Immature natural killer cell (primary cell): Measurements from ENCODE around the gene SLC39A3. TPM values are rescaled to one million over a fixed set of nuclear protein-coding genes. Genes with fewer than 3 reads are reported as not detected.

Source experiments
- DNase-seq, 3 donors: peaks; one replicate each; pipeline ENCODE4 v3.0.0; 2022; ENCODE audit warnings: mixed read lengths in 1 of 3
- H3K27ac Mint-ChIP-seq, 6 donors: one replicate each; pipeline ENCODE4 v1.8.0; 2020; ENCODE audit warnings: mixed read lengths in 6 of 6, mild to moderate bottlenecking in 5 of 6, inconsistent platforms in 4 of 6, moderate library complexity in 3 of 6
- H3K27me3 Mint-ChIP-seq, 3 donors: one replicate each; pipeline ENCODE4 v1.8.0; 2020 to 2021; ENCODE audit warnings: low read depth in 3 of 3, mild to moderate bottlenecking in 3 of 3, mixed read lengths in 3 of 3, moderate library complexity in 3 of 3, inconsistent platforms in 1 of 3
- H3K36me3 Mint-ChIP-seq, 3 donors: one replicate each; pipeline ENCODE4 v1.8.0; 2020; ENCODE audit warnings: mixed read lengths in 3 of 3, inconsistent platforms in 2 of 3, mild to moderate bottlenecking in 2 of 3
- H3K4me1 Mint-ChIP-seq, 2 donors: one replicate each; pipeline ENCODE4 v1.8.0; 2020; ENCODE audit warnings: inconsistent platforms in 2 of 2, mild to moderate bottlenecking in 2 of 2, mixed read lengths in 2 of 2, moderate library complexity in 1 of 2
- H3K4me3 Mint-ChIP-seq, 5 donors: one replicate each; pipeline ENCODE4 v1.8.0; 2020; ENCODE audit warnings: mild to moderate bottlenecking in 5 of 5, mixed read lengths in 5 of 5, inconsistent platforms in 3 of 5, moderate library complexity in 3 of 5
- H3K9me3 Mint-ChIP-seq, 6 donors: one replicate each; pipeline ENCODE4 v1.8.0; 2020; ENCODE audit warnings: mild to moderate bottlenecking in 6 of 6, mixed read lengths in 6 of 6, inconsistent platforms in 4 of 6, moderate library complexity in 3 of 6
- polyA plus RNA-seq, 3 donors: library from polyadenylated mRNA; unstranded; fragments of 300-500 nt; fragmentation: Illumina TruSeq; gene quantifications; one replicate each; pipeline ENCODE4 v1.2.3, GENCODE V29; 2021

Gene SLC39A3
- polyA plus RNA-seq, 3 donors from 2014 or later, result 43.8 to 63.7 (median 46.8) TPM

DNA sequence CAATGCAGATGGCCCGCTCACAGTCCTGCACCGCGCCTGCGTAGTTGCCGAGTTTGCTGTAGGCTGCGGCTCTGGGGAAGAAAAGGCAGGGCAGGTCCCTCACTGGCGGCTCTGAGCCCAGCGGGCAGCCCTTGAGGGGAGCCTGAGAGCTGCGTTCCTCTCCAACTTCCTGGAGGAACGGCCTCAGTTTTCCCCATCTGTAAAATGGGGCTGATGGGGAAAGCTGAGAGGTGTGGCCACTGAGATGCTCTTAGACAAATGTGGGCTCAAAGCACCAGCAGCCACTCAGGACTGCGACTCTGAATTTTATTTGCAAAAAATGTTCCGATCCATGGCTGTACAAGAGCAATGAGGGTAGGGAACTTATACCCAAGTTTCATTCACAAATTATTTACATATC, 23.9 kb upstream of the SLC39A3 start:
- Mint-ChIP-seq H3K27me3 (peaks cover 0 to 5% (median 0%) of the 10 kb centered on the region in 3 donors), H3K36me3 (peaks cover 0 to 13% (median 11%) of the 10 kb centered on the region in 3 donors), H3K4me3 (no peak overlapping the region), H3K4me1 (no peaks in the 10 kb centered on the region), H3K27ac (no peak overlapping the region), H3K9me3 (no peaks in the 10 kb centered on the region)
- no peak for DNase-seq

DNA sequence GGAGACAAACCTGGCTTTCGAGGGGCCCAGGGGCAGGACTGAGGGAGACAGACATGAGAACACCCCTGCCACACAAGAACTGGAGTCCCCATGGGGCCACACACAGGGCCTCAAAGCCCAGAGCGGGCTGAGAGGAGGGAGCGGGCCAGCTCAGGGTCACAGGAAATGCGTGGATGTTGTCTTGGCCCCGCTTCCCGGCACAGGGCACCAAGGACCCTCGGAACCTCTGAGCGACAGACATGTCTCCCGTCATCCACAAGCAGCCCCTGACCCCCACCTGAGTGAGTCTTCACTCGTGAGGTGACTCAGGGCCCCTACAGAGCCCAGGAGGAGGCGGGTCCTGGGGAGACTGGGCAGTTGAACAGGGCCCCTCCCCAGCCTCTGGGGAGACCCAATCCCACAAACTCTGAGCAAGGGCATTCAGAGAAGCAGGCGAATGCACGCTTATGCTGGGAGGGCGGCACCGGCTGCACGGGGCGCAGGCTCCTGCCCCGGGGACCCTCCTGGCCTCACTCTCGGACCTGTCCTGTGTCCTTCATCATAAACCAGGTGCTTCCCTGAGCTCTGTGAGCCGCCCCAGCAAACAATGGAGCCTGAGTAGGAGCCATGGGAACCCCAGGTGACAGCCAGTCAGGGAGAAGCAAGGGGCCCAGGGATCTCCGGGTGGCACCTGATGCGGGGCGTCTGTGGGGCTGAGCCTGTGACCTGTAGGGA, 23.1 kb upstream of the SLC39A3 start:
- peaks cover 0 to 7% (median 0%) of the 10 kb centered on the region in 3 donors for H3K27me3 Mint-ChIP-seq
- no peak overlapping the region for H3K27ac Mint-ChIP-seq
- H3K36me3 Mint-ChIP-seq, result peaks cover 0 to 14% (median 14%) of the 10 kb centered on the region in 3 donors
- H3K9me3 Mint-ChIP-seq, result no peaks in the 10 kb centered on the region
- no peak for DNase-seq
- no peaks in the 10 kb centered on the region for H3K4me1 Mint-ChIP-seq
- no peak overlapping the region for H3K4me3 Mint-ChIP-seq

DNA sequence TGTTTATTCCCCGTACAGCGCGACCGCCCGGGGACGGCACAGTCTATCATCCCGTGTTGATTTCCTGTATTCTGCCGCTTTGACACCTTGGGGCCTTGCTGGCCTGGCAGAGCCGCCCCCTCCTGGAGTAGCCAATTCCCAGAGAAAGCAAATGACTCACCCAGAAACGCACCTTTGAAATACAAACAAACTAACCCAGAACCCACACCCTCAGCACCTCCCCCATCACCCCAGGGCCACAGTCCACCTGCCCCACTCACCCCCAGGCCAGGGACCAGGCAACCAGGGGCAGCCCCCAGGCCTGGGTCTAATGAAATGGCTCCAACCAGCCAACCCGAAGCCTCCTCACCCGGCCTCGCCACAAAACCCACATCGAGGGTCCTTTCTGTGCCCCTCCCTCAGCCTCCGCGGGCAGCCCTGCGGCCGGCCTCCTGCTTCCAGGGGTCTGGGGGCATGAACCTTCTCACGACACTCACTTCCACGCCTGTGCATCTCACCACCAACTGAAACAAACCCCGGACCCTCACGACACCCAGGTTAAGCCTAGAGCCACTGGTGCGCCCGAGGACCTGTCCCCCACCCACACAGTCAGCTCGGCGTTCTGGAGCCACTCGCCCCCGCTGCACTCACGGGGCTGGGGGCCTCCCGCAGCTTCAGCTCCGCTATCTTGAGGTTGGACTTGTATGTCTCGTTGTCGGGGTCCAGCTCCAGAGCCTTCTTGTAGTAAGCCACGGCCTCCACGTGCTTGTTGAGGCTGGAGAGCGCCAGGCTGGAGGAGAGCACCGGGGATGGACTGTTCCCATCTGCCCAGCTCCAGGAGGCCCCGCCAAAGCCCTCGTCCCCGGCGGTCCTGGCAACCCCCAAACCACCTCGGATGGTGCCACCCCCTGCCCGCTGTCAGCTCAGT, 22.3 kb upstream of the SLC39A3 start:
- Mint-ChIP-seq H3K4me3 (no peak overlapping the region), H3K9me3 (no peaks in the 10 kb centered on the region), H3K27ac (no peak overlapping the region), H3K36me3 (peaks cover 0 to 14% (median 14%) of the 10 kb centered on the region in 3 donors), H3K4me1 (no peaks in the 10 kb centered on the region), H3K27me3 (peaks cover 0 to 7% (median 0%) of the 10 kb centered on the region in 3 donors)
- no peak for DNase-seq

DNA sequence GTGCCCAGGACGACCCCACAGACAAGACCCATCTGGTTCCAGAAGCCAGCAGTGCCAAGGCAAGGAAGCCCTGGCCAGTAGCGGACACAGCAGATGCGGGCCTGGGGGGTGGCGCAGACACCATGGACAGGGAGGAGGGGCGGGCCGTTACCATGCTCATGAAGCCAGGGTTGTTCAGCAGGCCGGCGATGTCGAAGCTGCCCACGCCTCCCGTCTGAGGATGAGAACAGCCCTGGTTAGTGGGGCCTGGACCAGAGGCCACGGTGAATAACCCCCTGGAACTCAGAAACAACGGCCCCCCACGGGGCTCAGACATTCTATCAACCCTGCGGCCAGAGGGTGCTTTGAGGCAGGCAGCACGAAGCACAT, 21.5 kb upstream of the SLC39A3 start:
- Mint-ChIP-seq H3K27ac (no peak overlapping the region), H3K27me3 (peaks cover 0 to 7% (median 0%) of the 10 kb centered on the region in 3 donors), H3K4me3 (no peak overlapping the region), H3K36me3 (peaks cover 0 to 16% (median 12%) of the 10 kb centered on the region in 3 donors), H3K4me1 (no peaks in the 10 kb centered on the region), H3K9me3 (no peaks in the 10 kb centered on the region)
- DNase-seq, result no peak

DNA sequence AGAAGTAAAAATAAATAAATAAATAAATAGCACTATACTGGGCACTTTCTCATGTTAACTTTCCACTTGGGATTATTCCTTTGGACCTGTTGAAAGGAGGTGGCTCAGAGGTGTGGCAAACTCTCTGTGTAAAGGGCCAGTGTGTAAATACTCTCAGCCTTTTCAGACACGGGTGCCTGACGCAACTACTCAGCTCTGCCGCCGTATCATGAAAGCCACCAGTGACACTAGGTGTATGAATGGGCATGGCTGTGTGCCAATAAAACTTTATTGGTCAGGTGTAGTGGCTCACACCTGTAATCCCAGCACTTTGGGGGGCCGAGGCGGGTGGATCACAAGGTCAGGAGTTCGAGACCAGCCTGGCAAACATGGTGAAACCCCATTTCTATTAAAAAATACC, 20.1 kb upstream of the SLC39A3 start:
- Mint-ChIP-seq H3K27me3 (peaks cover 0 to 4% (median 0%) of the 10 kb centered on the region in 3 donors), H3K9me3 (no peaks in the 10 kb centered on the region), H3K4me3 (no peak overlapping the region), H3K4me1 (no peaks in the 10 kb centered on the region), H3K36me3 (peaks cover 0 to 25% (median 18%) of the 10 kb centered on the region in 3 donors), H3K27ac (no peak overlapping the region)
- DNase-seq, result no peak

DNA sequence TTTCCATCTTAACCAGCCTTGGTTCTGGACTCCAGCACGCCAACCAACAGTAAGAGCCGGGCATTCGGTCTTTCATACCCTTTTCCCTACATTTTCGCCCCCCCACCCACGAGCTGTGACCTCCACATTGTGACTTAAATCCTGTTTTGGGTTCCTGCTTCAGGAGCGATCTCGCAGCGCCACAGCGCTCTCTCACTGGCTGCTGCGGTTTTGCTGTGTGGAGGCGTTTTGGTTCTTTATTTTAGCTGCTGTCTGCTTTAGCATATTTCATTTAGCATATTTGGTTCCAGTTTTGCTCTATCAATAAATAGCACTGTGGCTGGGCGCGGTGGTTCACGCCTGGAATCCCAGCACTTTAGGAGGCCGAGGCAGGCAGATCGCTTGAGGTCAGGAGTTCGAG, 19.5 kb upstream of the SLC39A3 start:
- H3K4me3 Mint-ChIP-seq, result no peak overlapping the region
- peaks cover 0 to 25% (median 18%) of the 10 kb centered on the region in 3 donors for H3K36me3 Mint-ChIP-seq
- peaks cover 0 to 3% (median 0%) of the 10 kb centered on the region in 3 donors for H3K27me3 Mint-ChIP-seq
- H3K9me3 Mint-ChIP-seq, result no peaks in the 10 kb centered on the region
- H3K27ac Mint-ChIP-seq, result no peak overlapping the region
- DNase-seq, result no peak
- no peaks in the 10 kb centered on the region for H3K4me1 Mint-ChIP-seq

DNA sequence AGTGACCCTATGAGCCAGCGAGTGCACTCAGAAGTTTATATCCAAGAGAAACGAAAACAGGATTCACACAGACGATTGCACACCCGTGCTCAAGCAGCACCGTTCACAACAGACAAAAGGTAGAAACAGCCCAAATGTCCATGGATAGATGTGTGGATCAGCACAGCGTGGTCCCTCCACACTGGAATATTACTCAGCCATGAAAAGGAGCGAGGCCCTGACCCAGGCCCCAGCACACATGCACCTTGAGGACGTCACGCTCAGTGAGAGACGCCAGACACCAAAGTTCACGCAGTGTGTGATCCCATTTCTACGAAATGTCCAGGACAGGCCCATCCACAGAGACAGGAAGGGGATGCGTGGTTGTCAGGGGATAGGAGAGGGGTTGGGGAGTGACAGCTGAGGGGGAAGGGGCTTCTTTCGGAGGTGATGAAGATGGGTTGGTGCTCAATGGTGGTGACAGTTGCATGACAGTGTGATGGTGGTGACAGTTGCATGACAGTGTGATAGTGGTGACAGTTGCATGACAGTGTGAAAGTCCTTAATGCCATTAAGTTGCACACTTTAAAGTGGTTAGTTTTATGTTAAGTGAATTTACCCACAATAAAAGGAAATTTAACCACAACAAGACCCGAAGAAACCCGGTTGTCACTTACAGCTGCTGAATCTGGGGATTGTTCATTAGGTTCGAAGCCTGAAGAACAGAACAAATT, 18.9 kb upstream of the SLC39A3 start:
- H3K9me3 Mint-ChIP-seq, result no peaks in the 10 kb centered on the region
- peaks cover 0 to 3% (median 0%) of the 10 kb centered on the region in 3 donors for H3K27me3 Mint-ChIP-seq
- peaks cover 0 to 22% (median 18%) of the 10 kb centered on the region in 3 donors for H3K36me3 Mint-ChIP-seq
- H3K27ac Mint-ChIP-seq, result no peak overlapping the region
- no peak for DNase-seq
- no peak overlapping the region for H3K4me3 Mint-ChIP-seq
- H3K4me1 Mint-ChIP-seq, result no peaks in the 10 kb centered on the region

DNA sequence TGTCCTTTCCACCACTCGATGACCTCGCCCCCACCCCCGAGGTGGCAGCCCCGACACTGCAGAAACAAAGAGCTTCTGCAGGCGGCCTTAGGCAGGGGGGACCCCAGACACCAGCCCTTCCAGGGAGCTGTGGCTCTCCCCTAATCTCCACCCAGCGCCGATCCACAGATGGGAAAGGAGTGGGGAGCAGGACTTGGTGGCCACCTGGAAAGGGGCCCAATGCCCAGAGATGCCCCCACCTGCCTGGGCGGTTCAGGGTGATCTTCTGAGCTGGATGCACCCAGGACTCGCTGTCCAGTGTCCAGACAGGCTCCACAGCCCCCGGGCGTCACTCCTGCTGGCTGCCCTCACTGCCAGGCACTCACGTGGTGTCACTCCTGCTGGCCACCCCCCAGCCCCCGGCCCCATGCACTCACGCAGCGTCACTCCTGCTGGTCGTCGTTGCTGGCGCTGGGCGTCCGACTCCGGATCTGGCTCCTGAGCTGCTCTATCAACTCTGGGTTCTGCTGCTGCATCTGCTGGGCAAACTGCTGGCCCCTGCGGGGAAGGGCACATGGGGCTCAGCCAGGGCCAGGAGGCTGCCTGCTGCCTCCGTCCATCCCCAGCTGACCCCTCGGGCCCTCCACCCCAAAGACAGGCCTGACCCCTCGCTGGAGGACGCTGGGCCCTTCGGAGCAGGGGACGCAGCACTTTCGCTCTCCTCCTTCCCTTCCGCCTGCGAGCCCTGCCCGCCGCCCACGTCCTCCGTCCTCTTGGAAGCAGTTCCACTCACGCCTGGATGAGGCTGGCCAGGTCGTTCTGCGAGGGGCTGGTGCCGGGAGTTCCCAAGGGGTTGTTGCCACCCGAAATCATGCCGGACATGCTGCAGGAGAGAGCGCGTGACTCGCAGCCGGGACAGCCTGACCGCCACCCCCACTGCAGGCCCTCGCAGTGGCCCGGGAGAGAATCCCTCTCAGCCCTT, 17.4 kb upstream of the SLC39A3 start:
- DNase-seq, result no peak
- Mint-ChIP-seq H3K36me3 (peaks cover 0 to 22% (median 18%) of the 10 kb centered on the region in 3 donors), H3K9me3 (no peaks in the 10 kb centered on the region), H3K27ac (peak overlapping the region in 1 of 6 donors; percentile 7), H3K4me3 (no peak overlapping the region), H3K4me1 (no peaks in the 10 kb centered on the region), H3K27me3 (peaks cover 0 to 3% (median 0%) of the 10 kb centered on the region in 3 donors)

DNA sequence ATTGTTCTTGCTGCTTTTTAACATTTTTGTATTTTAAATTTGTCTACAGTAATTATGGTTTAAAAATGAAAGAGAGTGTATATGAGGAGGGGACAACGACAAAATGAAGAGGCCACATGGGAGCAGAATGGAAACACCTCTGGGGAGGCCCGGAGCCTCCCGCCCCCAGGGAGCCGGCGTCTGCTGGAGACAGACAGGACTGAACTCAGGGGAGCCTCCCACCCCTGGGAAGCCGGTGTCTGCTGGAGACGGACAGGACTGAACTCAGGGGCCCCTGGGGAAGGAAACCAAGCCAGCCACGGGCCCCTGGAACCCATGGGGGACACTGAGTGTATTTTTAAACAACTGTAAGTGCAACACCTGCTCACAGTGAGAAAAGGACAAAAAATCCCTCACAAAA, 16.7 kb upstream of the SLC39A3 start:
- DNase-seq, result no peak
- no peak overlapping the region for H3K4me3 Mint-ChIP-seq
- peaks cover 0 to 3% (median 0%) of the 10 kb centered on the region in 3 donors for H3K27me3 Mint-ChIP-seq
- no peaks in the 10 kb centered on the region for H3K4me1 Mint-ChIP-seq
- H3K9me3 Mint-ChIP-seq, result no peaks in the 10 kb centered on the region
- H3K27ac Mint-ChIP-seq, result peak overlapping the region in 1 of 6 donors; percentile 71
- H3K36me3 Mint-ChIP-seq, result peaks cover 0 to 22% (median 18%) of the 10 kb centered on the region in 3 donors

DNA sequence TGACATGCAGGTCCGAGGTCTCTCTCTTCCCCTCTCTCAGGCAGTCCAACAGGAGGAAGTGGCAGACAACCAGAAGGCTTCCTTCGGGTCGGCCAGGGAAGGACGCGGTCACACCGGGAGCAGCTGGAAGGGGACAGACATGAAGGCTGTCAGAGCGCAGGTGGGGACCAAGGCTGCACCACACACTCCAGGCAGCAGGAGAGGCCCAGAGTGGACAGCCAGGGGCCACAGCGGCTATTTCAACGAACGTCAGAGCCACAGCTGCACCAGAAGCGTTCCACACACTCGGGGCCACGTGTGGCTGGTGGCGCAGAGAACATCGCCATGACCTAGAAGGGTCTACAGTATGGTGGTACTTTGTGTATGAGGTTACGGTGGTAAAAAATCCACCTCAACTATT, 16.0 kb upstream of the SLC39A3 start:
- Mint-ChIP-seq H3K9me3 (no peaks in the 10 kb centered on the region), H3K4me1 (no peaks in the 10 kb centered on the region), H3K27me3 (peaks cover 0 to 3% (median 0%) of the 10 kb centered on the region in 3 donors), H3K36me3 (peaks cover 0 to 22% (median 18%) of the 10 kb centered on the region in 3 donors), H3K4me3 (no peak overlapping the region), H3K27ac (no peak overlapping the region)
- DNase-seq, result no peak

DNA sequence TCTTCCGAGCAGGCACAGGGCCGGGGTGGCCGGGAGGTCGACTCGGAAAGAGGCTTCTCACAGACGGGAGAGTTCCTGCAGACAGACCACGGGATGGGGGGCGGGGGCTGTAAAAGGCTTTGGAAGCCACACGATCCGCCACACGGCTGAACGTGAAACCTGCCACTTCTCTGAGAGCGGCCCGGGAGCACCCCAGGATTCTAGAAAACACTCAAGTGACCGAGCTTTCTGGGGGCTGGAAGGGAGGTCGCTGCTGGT, 15.6 kb upstream of the SLC39A3 start:
- Mint-ChIP-seq H3K27me3 (peaks cover 0 to 3% (median 0%) of the 10 kb centered on the region in 3 donors), H3K4me3 (no peak overlapping the region), H3K27ac (no peak overlapping the region), H3K36me3 (peaks cover 0 to 22% (median 18%) of the 10 kb centered on the region in 3 donors), H3K9me3 (no peaks in the 10 kb centered on the region), H3K4me1 (no peaks in the 10 kb centered on the region)
- DNase-seq, result no peak

DNA sequence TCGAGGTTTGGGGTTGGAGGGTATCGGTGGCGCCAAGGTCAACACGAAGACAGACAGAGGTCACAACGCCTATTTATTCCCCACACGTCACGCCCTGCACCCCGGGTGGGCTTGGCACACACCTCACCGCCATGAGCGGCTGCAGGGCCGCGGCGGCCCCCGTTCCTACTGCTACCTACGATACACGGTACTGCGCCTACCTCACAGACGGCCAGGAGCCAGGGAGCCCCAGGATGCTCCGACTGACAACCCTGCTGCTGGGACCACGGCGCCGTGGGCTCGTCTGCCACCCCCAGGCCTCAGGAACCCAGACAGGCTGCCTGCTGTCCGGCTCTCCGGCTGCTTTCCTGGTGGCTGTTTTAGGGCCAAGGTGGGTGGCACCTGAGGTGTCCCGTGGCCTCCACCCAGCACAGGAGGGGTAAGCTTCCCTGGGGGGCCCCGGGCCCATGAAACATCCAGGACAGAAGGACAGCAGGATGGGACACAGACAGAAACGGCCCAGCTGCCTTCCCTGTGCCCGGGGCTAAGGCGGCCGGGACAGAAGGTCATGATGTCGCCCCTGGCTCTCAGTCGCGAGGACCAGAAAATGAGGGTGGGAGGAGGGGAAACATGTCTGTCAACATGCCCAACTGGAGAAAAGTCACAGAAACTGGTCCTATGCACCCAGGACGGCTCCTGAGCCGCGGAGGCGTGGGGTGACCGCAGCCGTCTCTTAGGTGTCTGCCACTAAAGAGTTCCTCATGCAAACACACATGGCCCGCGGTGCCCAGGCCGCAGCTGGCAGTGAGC, 15.0 kb upstream of the SLC39A3 start:
- no peak for DNase-seq
- no peak overlapping the region for H3K4me3 Mint-ChIP-seq
- peaks cover 0 to 2% (median 0%) of the 10 kb centered on the region in 3 donors for H3K27me3 Mint-ChIP-seq
- H3K9me3 Mint-ChIP-seq, result no peaks in the 10 kb centered on the region
- no peaks in the 10 kb centered on the region for H3K4me1 Mint-ChIP-seq
- H3K27ac Mint-ChIP-seq, result no peak overlapping the region
- H3K36me3 Mint-ChIP-seq, result peaks cover 0 to 22% (median 16%) of the 10 kb centered on the region in 3 donors
